HG02623 (cell line): ENCODE data around the gene LYZL1.
"Not testable (repeated sequence)": the region's sequence is repeated elsewhere in the genome, so short reads cannot be mapped to it uniquely, and the experiment has no call there.

Experiments used
- ATAC-seq: cut with Tn5 transposase; IDR thresholded peaks from one replicate; pipeline ENCODE4 v1.9.1; 2021; ENCODE audit warnings: moderate library complexity; ENCODE audit not compliant: unreplicated experiment

LYZL1 gene

DNA sequence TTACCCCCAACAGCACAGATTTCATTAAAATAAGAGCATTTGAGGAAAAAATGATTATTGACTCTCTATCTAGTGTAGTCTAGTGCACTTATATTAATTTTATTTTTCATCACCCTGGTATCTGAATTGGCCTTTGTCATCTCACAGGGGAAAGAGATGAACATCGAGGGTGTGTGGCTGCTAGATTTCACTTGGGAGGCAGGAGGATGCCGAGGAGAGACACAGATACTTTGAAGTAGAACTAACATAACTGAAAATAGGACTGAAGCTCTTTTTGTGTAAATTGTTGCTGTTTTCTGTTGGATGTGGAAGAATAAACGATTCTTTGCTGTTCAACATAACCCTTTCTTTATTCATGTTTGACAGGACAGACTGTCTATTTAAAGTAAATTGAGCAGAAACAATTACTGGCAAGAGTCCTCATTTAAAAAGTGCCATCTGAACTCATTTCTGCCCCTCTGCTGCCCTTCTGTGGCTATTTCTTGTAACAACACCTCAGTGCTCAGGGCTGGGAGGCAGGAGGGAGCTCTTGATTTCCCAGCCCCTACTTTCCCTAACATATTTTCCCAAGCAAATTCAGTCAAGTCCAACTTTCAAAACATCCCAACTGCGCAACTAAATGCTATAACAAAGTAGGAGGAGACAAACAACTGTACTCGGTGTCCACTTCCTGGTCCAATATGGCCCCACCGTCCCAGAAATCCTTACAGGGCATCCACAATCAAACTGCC, 15.6 kb downstream of the LYZL1 start:
- no peak for ATAC-seq

DNA sequence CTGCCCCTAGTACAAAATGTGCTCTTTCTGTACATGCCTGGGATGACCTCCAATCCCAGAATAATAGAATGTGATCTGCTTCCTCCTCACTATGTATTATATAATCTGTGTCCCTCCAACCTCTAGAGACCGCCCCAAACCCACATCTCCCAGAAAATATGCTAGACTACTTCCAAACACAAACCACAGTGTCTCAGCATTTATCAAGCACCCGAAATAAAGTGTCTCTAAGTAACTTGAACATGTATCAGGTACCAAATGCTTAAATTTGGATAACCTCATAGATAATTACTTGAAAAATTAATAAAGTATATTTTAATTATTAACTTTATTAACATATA, 16.1 kb downstream of the LYZL1 start:
- ATAC-seq, result no peak

DNA sequence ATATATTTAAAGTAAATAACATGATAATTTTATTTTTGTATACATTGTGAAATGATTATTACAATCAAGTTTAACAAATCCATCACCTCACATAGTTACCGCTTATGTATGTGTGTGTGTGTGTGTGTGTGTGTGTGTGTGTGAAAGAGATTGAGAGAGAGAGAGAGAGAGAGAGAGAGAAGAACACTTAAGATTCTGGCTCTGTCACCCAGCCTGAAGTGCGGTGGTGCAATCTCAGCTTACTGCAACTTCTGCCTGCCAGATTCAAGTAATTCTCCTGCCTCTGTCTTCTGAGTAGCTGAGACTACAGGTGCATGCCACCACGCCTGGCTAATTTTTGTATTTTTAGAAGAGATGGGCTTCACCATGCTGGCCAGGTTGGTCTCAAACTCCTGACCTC, 17.8 kb downstream of the LYZL1 start:
- no peak for ATAC-seq

DNA sequence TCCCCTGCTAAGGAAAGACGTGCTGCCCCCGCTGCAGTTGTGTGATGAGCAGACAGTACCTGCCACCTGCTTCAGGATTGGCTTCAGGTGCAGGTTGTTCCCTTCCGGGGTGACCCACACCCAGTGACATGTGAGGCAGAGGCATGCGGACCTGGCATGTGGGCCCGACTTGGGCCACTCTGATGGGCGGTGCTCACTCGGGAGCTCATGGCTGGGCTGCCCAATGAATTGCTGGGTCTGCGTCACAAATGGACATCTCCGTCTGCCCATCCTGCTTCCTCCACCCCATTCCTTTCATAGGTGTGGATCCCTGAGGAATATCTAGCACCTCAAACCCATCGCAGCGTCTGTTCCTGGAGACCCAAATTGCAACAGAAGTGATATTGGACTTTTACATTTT, 19.3 kb downstream of the LYZL1 start:
- not testable (repeated sequence) for ATAC-seq

DNA sequence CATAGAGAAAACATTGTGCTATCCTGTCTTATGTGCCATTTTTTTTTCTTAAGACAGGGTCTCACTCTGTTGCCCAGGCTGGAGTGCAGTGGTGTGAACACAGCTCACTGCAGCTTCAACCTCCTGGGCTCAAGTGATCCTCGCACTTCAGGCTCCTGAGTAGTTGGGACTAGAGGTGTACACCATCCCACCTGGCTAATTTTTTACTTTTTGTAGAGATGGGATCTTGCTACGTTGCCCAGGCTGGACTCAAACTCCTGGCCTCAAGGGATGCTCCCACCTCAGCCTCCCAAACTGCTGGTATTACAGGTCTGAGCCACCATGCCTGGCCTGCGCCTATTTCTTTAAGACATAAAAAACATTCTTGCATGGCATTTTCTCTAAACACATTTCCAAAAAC, 20.6 kb downstream of the LYZL1 start:
- no peak for ATAC-seq

DNA sequence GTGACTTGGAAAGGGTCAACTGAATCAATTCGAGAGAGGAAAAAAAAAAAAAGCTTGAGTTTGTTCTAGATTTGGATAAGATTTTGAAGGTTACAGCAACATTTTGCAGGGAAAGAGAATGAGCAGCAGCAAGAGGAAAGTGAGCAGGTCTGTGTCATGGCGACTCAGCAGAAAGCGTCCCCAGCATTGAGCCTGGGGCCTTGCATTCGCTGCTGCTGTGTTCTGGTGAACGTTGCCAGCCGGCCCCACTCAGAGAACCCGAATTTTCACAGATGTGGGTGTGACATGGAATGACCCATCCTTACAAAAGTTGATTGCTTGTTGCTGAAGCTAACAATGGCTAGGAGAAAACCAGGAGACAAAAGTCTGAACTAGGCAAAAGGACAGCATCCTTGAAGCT, 21.6 kb downstream of the LYZL1 start:
- ATAC-seq, result not testable (repeated sequence)

DNA sequence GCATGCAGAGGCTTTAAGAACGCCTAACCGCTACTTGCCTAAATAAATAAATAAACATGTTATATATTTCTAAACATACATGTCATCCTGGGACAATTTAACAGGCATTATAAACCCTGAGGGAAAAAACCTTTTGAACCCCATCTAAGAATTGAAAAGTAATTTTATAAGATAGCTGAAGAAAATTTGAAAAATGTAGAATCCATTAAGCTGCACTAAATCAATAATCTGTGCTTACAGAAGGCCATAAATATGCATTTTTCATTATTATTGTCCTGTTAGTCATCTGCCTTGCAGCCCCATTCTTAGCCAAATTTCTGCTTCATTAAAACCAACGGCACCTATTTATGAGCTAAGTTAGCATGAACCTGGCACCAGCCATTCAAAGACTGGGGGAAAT, 24.2 kb downstream of the LYZL1 start:
- no peak for ATAC-seq

DNA sequence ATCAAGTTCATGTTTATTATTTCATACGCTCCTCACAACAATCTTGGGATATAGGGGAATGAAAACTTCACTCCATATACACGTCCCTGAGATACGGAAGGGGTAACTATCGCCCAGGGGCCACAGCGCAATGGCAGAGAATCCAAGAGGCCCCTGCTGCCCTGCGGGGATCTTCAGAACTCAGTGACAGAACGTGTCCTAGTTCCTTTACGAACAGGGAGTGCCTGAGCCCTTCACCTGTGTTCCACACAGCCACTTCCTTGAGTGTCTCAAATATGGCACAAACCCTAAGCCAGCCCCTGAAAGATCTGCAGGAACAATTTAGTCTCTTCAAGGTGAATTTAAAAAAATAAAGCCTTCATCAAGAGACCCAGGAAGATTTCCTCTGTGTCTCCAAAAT, 25.9 kb downstream of the LYZL1 start:
- ATAC-seq, result no peak

DNA sequence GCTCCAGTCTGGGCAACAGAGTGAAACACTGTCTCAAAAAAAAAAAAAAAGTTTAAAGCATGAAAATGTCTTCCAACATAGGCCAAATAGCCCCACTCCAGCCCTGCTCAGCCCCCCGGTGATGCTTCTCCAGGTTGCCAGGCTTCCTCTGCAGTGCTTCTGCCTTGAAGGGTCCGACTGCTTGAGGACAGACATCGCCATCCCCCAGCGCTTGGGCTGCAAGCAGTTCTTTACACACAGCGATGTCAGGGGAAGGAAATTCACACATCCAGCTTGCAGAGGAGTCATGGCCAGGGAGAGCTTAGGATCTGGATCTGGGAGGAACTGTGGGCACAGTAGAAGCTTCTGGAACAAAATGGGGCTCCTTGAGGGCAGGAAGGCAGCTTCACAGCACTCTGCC, 26.9 kb downstream of the LYZL1 start:
- ATAC-seq, result no peak

DNA sequence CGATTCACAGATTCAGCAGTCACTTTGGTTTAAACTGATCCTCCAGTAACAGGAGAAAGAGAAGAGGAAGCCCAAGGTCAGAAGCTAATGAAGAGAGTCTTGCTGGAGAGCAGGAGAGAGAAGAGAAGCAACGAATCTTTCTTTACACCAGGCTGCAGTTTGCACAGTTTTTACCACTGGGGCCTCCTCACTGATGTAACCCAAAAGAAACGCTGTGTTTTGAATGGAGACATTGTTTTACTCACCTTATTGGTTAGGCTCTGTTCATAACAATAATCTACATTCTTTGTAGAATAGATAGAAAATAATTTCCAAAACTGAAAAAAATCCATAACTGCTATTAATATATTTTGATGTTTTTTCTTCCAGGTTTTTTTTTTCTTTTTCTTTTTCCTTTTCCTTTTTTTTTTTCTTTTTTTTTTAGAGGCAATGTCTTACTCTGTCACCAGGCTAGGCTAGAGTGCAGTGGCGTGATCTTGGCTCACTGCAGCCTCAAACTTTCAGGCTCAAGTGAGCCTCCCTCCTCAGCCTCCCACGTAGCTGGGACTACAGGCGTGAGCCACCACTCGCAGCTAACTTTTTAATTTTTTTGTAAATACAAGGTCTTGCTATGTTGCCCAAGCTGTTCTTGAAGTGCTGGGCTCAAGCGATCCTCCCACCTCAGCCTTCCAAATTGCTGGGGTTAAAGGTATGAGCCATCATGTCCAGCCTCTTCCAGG, 27.6 kb downstream of the LYZL1 start:
- no peak for ATAC-seq

DNA sequence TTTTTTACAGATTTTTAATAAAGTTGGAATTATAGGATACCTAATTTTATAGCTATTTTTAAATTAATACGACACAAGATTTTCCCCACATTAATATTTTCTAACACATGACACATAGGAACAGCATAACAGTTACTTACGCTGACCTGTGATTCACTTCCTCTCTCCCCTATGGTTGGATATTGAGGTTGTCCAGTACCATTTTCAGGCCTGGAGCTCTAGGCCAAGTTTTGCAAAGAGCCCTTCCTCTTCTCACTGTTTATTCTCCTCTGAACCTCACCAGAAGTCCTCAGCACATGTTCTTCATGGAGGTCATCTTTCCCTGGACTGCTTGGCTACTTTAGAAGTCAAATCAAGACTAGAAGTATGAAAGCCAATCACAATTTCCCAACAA, 28.2 kb downstream of the LYZL1 start:
- ATAC-seq, result no peak

DNA sequence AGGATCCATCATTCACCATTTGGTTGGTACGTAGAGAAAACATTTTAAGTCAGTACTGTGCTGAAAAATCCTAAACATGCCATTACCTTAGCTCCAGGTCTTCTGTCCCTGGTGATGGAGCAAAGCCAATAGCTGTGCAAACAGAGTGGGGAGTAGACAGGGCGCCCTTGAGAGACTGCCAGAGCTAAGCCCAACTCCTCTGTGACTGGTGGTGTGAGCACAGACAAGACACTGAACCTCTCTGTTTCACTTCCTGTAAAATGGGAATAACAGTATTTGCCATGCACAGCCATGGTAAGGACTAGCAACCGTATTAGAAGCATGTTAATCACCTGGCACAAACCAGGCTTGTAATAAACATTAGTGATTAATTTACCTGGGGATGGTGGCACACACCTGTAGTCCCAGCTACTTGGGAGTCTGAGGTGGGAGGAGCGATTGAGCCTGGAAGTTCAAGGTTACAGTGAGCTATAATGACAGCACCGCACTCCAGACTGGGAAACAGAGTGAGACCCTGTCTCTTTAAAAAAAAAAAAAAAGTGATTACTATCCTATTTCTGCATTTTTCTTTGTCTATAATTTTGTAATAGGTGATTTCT, 28.7 kb downstream of the LYZL1 start:
- no peak for ATAC-seq

DNA sequence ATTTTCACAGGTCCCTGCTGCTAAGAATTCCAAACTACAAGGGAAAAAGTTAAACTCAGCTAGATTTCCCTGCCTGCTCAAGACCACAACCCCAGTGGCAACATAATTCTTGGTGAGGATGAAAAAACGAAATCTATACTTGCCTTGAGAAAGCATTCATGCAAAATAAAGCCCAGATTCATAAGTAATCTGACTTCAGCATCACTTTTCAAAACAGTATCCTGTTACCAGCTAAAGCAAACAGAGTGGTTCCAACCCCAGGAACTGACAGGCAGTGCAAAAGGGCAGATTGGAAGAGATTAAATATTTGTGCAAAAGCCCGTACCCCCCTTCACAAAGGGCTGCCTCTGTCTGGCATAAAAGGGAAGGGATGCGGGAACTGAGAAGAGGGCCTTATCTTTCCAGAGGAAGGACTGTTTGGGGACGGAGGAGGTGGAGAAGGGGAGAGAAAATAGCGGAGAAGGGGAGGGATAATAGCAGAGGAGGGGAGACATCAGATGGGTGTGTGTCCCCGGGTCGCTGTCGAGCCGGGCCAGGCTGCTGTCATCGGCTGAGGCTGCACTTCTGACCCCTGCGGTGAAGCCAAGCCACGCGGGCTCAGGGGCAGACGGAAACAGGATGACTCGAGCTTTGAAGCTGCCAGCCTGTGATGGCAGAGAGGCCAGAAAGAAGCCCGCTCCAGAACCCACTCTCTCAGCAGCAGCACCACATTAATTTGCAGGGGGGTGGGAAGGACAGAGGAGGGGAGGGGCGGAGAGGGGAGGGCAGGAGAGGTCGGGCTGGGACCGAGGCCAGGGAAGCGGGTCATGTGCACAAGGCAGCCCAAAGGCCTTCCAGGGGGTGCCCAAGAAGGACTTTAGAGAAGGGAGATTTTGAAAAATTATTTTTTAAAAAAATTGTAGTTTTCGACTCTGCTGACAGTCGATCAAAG, 29.5 kb downstream of the LYZL1 start:
- ATAC-seq, result not testable (repeated sequence)

DNA sequence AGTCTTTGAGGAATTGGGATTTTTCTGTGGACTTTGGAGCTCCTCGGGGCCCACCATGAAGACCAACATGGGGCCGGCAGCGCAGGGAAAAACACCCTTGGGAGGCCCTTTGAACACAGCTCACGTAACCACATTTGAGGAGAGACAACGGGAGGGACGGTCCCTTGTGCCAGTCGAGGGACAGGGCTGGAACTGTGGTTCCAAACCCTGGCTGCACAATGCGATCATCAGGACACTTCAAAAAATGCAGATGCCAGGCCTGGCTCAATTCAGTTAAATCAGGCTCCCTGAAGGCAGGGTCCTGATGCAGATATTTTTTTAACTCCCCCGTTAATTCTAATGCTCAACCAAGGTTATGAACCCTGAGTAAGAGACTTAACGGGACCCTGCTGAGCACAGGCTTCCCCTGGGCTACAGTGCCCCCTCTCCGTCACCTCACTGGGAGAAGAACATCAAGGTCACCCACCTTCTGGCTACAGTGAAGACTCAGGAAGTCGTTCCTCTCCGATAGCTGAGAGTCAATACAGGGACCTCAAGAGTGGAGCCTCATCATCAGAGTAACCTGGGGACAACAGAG, 30.4 kb downstream of the LYZL1 start:
- ATAC-seq, result no peak

DNA sequence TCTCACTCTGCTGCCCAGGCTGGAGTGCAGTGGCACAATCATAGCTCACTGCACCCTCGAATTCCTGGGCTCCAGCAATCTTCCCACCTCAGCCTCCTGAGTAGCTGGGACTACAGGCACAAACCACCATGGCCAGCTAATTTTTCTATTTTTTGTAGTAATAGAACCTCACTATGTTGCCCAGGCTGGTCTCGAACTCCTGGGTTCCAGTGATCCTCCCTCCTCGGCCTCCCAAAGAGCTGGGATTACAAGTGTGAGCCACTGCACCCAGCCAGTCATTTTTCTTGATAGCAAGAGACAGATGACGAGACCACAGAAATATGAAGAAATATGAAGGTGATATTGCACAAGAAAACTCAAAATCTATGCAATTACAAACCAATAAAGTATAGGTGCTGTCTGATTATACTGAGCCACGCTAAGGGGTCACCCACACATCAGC, 31.8 kb downstream of the LYZL1 start:
- not testable (repeated sequence) for ATAC-seq

DNA sequence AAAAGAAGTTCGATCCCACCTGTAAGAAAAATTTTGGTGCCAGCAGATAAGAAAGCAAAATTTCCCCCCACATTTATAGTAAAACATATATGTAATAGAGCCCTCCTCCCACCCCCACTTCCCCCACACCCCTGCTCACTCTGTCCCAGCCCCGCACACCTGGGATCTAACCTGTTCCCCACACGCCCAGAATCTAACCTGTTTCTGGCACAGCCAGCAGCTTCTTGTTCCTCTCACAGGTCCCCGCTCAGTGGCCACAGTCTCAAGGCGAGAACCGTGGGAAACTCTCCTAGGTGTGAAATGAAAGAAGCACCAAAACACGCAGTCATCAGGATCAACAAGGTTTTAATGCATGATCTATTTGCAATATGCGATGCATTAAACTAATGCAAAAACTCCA, 32.8 kb downstream of the LYZL1 start:
- ATAC-seq, result no peak

DNA sequence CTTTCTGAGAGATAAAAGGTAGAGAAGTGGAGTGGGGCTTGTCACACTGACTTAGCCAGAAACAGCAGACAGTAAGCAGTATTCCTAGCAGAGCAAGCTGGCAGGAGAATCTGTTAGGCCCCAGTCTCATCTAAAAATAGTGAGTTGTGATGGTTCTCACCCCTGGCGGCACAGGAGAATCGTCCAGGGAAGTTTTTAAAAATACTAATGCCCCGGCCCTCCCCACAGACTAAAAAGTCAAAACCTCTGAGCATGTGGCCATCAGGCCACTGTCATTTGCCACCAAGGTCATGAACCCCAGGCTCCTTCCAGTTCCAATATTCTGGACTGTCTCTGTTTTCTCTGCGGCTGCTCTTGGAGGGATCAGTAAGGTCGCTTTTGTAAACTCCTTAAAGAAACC, 34.0 kb downstream of the LYZL1 start:
- ATAC-seq, result no peak

DNA sequence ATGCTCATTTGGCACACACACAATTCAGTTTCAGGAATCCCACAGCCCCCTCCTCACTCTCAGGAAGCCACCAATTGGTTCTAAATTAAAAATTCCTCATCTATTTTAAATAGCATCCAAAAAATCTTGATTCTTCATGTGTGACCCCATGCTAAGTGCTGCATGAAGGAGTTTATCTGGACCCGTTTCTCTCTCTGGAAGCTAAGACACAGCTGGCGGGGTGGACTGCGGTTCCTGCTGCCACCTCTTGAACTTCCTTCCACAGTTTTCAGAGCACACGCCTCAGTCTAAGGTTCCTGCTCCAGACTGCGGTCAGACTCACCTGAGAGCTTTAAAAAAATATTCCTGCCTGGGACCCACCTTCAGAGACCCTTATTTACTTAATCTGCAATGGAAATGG, 34.5 kb downstream of the LYZL1 start:
- ATAC-seq, result no peak

DNA sequence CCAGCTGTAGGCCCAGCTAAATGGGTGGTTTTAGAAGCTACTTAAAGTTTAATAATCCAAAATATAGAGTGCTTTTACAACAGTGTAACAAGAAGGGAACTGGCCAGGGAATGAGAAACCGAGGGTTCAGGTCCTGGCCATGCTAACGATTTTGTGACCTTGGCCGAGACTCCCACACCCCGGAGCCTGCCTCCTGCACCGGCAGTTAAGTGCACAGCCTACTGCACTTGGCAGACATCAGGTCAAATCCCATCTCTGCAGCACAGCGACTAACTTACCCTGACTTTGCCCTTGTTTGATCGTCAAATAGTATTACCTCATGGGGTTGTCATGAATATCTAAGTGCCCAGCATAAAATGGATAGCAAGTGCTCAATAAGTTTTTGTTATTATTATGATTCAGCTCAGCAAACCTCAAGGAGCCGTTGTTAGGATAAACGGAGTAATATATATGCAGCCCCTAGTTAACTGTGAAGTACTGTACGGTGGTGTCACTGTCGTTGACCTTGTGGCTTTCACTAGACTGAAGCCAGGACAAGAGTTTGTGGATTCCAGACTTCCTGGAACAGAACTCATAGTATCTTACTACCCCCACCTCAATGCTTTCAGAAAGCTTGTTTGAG, 35.5 kb downstream of the LYZL1 start:
- ATAC-seq, result no peak

DNA sequence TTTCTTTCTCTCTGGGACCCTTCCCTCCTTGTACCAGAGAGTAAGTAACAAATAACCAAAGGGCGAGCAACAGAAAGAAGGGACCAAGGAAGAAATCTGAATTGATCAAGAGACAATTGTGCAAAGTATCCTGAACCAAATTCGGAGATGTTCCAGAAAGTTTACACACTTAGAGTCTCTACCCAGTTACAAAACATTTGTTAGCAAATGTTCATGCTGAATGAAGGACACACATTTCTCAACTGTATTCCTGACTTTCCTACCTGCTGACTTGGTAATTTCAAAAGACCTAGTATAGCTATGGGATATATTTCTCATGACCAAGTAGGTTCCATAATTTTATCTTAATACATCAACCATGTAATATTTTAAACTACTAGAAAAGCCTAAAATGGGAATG, 37.4 kb downstream of the LYZL1 start:
- no peak for ATAC-seq
